WTC11 (cell line): ENCODE results near the gene RBM34. TPM values are rescaled to one million over a fixed set of nuclear protein-coding genes. Genes with fewer than 3 reads are reported as not detected.
"Not testable (repeated sequence)": the region's sequence is repeated elsewhere in the genome, so short reads cannot be mapped to it uniquely, and the experiment has no call there.

Experiments
- ATAC-seq: fragments of 200-7000 bp; cut with Tn5 transposase; 2 replicates; pipeline ENCODE4 v1.10.0; 2021; ENCODE audit warnings: mild to moderate bottlenecking, moderate library complexity
- CTCF ChIA-PET: fragments of 300-600 bp; sonication (Branson Sonifier 250); formaldehyde crosslinking; loops from one replicate; lab custom pipeline; 2021; ENCODE audit warnings: antibody characterized with exemption; lab: Charles Lee
- POLR2A ChIA-PET: fragments of 350-600 bp; sonication (Branson Sonifier 250); formaldehyde crosslinking; loops from one replicate; lab custom pipeline; 2021; ENCODE audit warnings: antibody characterized with exemption; lab: Charles Lee
- DNase-seq: peaks from one replicate; pipeline ENCODE4 v3.0.0; 2021; ENCODE audit warnings: low spot score
- H3K27ac Mint-ChIP-seq: 2 replicates; pipeline ENCODE4 v1.8.0; 2021; ENCODE audit warnings: mixed read lengths
- H3K27me3 Mint-ChIP-seq: 2 replicates; pipeline ENCODE4 v1.8.0; 2021; ENCODE audit warnings: low read depth, mild to moderate bottlenecking, moderate library complexity, mixed read lengths
- H3K36me3 Mint-ChIP-seq: 2 replicates; pipeline ENCODE4 v1.8.0; 2021; ENCODE audit warnings: mixed read lengths
- H3K4me1 Mint-ChIP-seq: 2 replicates; pipeline ENCODE4 v1.8.0; 2022; ENCODE audit warnings: mixed read lengths
- H3K4me3 Mint-ChIP-seq: 2 replicates; pipeline ENCODE4 v1.8.0; 2021; ENCODE audit warnings: mild to moderate bottlenecking, moderate library complexity, mixed read lengths
- H3K9me3 Mint-ChIP-seq: 2 replicates; pipeline ENCODE4 v1.8.0; 2021; ENCODE audit warnings: mixed read lengths
- CREM ChIP-seq: sonication (generic); formaldehyde crosslinking; IDR thresholded peaks from 2 replicates; pipeline ENCODE4 v1.8.1; 2022; ENCODE audit warnings: mild to moderate bottlenecking, missing genetic modification reagents, moderate library complexity
- FOXP1 ChIP-seq: sonication (generic); formaldehyde crosslinking; IDR thresholded peaks from 2 replicates; pipeline ENCODE4 v1.8.0; 2022; ENCODE audit warnings: missing genetic modification reagents, mild to moderate bottlenecking, moderate library complexity, borderline replicate concordance
- HMGA2 ChIP-seq: fragments of 250-450 bp; sonication (Bioruptor Pico); IDR thresholded peaks from 2 replicates; pipeline ENCODE4 v1.4.0; 2021; ENCODE audit warnings: mild to moderate bottlenecking, moderate library complexity
- MAX ChIP-seq: sonication (generic); formaldehyde crosslinking; IDR thresholded peaks from 2 replicates; pipeline ENCODE4 v1.8.0; 2022; ENCODE audit warnings: mild to moderate bottlenecking, missing genetic modification reagents
- NFATC4 ChIP-seq: fragments of 250-450 bp; sonication (Bioruptor Pico); IDR thresholded peaks from 2 replicates; pipeline ENCODE4 v1.9.0; 2021; ENCODE audit warnings: mild to moderate bottlenecking
- RELA ChIP-seq: sonication (generic); formaldehyde crosslinking; IDR thresholded peaks from 2 replicates; pipeline ENCODE4 v1.8.1; 2022; ENCODE audit warnings: missing genetic modification reagents, mild to moderate bottlenecking, borderline replicate concordance
- TEAD1 ChIP-seq: sonication (generic); formaldehyde crosslinking; IDR thresholded peaks from 2 replicates; pipeline ENCODE4 v1.8.0; 2022; ENCODE audit warnings: mild to moderate bottlenecking, missing genetic modification reagents
- TEAD4 ChIP-seq: sonication (generic); formaldehyde crosslinking; IDR thresholded peaks from 2 replicates; pipeline ENCODE4 v1.8.0; 2022; ENCODE audit warnings: mild to moderate bottlenecking, missing genetic modification reagents
- ZBTB21 ChIP-seq: sonication (generic); formaldehyde crosslinking; IDR thresholded peaks from 2 replicates; pipeline ENCODE4 v1.8.1; 2023; ENCODE audit warnings: mild to moderate bottlenecking, missing genetic modification reagents, borderline replicate concordance
- ZNF121 ChIP-seq: sonication (generic); formaldehyde crosslinking; IDR thresholded peaks from 2 replicates; pipeline ENCODE4 v1.8.0; 2023; ENCODE audit warnings: missing genetic modification reagents
- ZNF263 ChIP-seq: sonication (generic); formaldehyde crosslinking; IDR thresholded peaks from 2 replicates; pipeline ENCODE4 v1.8.1; 2022; ENCODE audit warnings: low read depth, mild to moderate bottlenecking, moderate library complexity, missing genetic modification reagents
- total RNA-seq: library from RNA; stranded (reverse); gene quantifications from 3 replicates; pipeline ENCODE4 v1.2.3, GENCODE V29; 2021
- TF ChIP-seq, protein P1 (sequence below): sonication (generic); formaldehyde crosslinking; IDR thresholded peaks from 2 replicates; pipeline ENCODE4 v1.8.0; 2022; ENCODE audit warnings: missing genetic modification reagents
- TF ChIP-seq, protein P2 (sequence below): sonication (generic); formaldehyde crosslinking; IDR thresholded peaks from 2 replicates; pipeline ENCODE4 v1.8.1; 2022; ENCODE audit warnings: low read depth, missing genetic modification reagents, borderline replicate concordance

RBM34 gene
- total RNA-seq, 1 experiment from 2014 or later = 112 TPM

- not testable (repeated sequence) for ATAC-seq, H3K4me3 Mint-ChIP-seq, H3K27me3 Mint-ChIP-seq, DNase-seq, H3K36me3 Mint-ChIP-seq, H3K27ac Mint-ChIP-seq, H3K9me3 Mint-ChIP-seq
- ChIA-PET POLR2A (interaction anchor here (1.1 kb wide), 1 partner anchor 480 kb away, joined by 3 read pairs; no protein-coding TSS in a partner anchor), CTCF (interaction anchor here (0.7 to 1.9 kb wide), 6 partner anchors 13 to 592 kb away, joined by 3 to 8 read pairs (median 4); no protein-coding TSS in a partner anchor)
- TF ChIP-seq ZNF121 (CRISPR knock-in tag) = peak; percentile 42; the same call in 1 of the 2 replicates
- H3K4me1 Mint-ChIP-seq = peaks cover 36% of the 10 kb centered on the region
These were observed 69.6 kb downstream of the RBM34 start for GRCh38 chr1:235091319-235092044.

DNA sequence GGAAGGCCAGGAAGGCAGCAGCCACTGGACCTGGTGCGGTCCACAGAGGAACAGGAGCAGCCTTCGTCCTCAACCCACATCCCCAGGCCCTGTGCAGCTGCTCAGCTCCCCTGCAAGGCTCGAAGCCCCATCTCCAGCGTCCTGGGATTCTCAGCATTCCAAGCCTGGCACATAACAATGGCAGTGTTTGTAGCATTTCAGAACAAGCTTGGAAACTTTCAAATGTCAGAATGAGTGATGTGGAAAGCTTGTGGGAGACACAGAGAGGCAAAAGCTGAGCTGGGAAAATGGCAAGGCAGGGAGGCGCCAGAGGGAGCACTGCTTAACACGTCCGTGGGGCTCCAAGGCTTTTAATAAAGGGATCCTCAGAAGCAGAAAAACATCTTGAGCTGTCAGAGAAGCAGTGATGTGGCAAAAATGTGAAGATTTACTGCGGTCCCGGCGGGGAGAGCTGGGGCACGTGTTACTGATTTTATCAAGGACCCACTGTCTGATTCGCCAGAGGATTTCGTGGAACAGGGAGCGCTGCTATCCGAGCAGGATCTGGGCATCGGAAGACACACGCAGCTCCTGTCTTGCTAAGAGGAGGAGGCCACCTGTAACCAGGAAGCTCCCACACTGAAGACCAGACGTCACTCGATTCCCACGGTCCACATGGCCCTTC is 70.5 kb downstream of the RBM34 start:
- peak; percentile 76 for DNase-seq
- H3K9me3 Mint-ChIP-seq = no peaks in the 10 kb centered on the region
- no peaks in the 10 kb centered on the region; the same call in 1 of the 2 replicates for H3K27me3 Mint-ChIP-seq
- TF ChIP-seq, protein P1, sequence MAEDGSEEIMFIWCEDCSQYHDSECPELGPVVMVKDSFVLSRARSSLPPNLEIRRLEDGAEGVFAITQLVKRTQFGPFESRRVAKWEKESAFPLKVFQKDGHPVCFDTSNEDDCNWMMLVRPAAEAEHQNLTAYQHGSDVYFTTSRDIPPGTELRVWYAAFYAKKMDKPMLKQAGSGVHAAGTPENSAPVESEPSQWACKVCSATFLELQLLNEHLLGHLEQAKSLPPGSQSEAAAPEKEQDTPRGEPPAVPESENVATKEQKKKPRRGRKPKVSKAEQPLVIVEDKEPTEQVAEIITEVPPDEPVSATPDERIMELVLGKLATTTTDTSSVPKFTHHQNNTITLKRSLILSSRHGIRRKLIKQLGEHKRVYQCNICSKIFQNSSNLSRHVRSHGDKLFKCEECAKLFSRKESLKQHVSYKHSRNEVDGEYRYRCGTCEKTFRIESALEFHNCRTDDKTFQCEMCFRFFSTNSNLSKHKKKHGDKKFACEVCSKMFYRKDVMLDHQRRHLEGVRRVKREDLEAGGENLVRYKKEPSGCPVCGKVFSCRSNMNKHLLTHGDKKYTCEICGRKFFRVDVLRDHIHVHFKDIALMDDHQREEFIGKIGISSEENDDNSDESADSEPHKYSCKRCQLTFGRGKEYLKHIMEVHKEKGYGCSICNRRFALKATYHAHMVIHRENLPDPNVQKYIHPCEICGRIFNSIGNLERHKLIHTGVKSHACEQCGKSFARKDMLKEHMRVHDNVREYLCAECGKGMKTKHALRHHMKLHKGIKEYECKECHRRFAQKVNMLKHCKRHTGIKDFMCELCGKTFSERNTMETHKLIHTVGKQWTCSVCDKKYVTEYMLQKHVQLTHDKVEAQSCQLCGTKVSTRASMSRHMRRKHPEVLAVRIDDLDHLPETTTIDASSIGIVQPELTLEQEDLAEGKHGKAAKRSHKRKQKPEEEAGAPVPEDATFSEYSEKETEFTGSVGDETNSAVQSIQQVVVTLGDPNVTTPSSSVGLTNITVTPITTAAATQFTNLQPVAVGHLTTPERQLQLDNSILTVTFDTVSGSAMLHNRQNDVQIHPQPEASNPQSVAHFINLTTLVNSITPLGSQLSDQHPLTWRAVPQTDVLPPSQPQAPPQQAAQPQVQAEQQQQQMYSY (CRISPR knock-in tag) = 0 out of 2 replicates have a peak, but pooled peaks have one; percentile 41
- TF ChIP-seq HMGA2 (CRISPR knock-in tag) (no peak), TEAD4 (CRISPR knock-in tag) (peak; percentile 60; the same call in 1 of the 2 replicates), ZBTB21 (no peak), ZNF263 (CRISPR knock-in tag) (peak; percentile 63; the same call in 1 of the 2 replicates), NFATC4 (CRISPR knock-in tag) (no peak), MAX (CRISPR knock-in tag) (peak; percentile 47), CREM (CRISPR knock-in tag) (no peak), TEAD1 (peak; percentile 96; the same call in 1 of the 2 replicates), FOXP1 (CRISPR knock-in tag) (peak; percentile 42; the same call in 1 of the 2 replicates), RELA (CRISPR knock-in tag) (no peak)
- TF ChIP-seq, all 79 proteins: peak for 6
- POLR2A ChIA-PET = interaction anchor here (0.9 to 1.1 kb wide), 2 partner anchors 479 to 965 kb away, joined by 3 to 4 read pairs; no protein-coding TSS in a partner anchor
- no peaks in the 10 kb centered on the region for H3K36me3 Mint-ChIP-seq
- H3K27ac Mint-ChIP-seq = peak overlapping the region; percentile 95
- peaks cover 31% of the 10 kb centered on the region for H3K4me1 Mint-ChIP-seq
- CTCF ChIA-PET = interaction anchor here (0.7 to 1.9 kb wide), 10 partner anchors 13 to 591 kb away, joined by 3 to 8 read pairs (median 4); no protein-coding TSS in a partner anchor
- peak; percentile 73 for ATAC-seq
- H3K4me3 Mint-ChIP-seq = no peak overlapping the region

DNA sequence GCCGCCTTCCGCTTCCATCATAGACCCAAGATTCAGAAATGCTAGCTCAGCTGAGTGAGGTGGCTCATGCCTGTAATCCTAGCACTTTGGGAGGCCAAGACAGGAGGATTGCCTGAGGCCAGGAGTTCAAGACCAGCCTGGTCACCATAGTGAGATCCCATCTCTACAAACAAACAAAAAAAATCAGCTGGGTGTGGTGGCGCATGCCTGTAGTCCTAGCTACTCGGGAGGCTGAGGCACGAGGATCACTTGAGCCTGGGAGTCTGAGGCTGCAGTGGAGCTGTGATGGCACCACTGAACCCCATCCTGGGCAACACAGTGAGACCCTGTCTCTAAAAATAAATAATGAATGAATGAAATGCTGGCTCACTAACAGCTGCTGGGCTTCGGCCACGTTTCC is 72.1 kb downstream of the RBM34 start:
- Mint-ChIP-seq H3K36me3 (no peaks in the 10 kb centered on the region), H3K9me3 (no peaks in the 10 kb centered on the region), H3K4me1 (peaks cover 34% of the 10 kb centered on the region), H3K4me3 (no peak overlapping the region), H3K27ac (peak overlapping the region; percentile 74; the same call in 1 of the 2 replicates), H3K27me3 (no peaks in the 10 kb centered on the region; the same call in 1 of the 2 replicates)
- peak; percentile 77 for TF ChIP-seq ZNF121 (CRISPR knock-in tag)
- TF ChIP-seq, protein P2, sequence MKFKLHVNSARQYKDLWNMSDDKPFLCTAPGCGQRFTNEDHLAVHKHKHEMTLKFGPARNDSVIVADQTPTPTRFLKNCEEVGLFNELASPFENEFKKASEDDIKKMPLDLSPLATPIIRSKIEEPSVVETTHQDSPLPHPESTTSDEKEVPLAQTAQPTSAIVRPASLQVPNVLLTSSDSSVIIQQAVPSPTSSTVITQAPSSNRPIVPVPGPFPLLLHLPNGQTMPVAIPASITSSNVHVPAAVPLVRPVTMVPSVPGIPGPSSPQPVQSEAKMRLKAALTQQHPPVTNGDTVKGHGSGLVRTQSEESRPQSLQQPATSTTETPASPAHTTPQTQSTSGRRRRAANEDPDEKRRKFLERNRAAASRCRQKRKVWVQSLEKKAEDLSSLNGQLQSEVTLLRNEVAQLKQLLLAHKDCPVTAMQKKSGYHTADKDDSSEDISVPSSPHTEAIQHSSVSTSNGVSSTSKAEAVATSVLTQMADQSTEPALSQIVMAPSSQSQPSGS = no peak
- ATAC-seq (no peak), DNase-seq (no peak)
- POLR2A ChIA-PET = no interaction called here
- CTCF ChIA-PET = interaction anchor here (1.1 to 1.5 kb wide), 2 partner anchors 66 to 590 kb away, joined by 3 to 5 read pairs; no protein-coding TSS in a partner anchor
